Gastroesophageal sphincter (tissue), 3 donors: Measurements from ENCODE around the gene ETFB.

ENCODE experiments used
- CTCF ChIP-seq, 4 experiments: fragments of 200-600 bp in 2 of 4; fragments of 450-650 bp in 2 of 4; sonication (generic) in 1 of 4; IDR thresholded peaks; one replicate each; pipeline ENCODE4 v1.5.1; 2017 to 2019; ENCODE audit warnings: antibody characterized with exemption in 4 of 4, mild to moderate bottlenecking in 2 of 4, moderate library complexity in 2 of 4
- POLR2AphosphoS5 ChIP-seq: sonication (generic); formaldehyde crosslinking; IDR thresholded peaks from one replicate; pipeline ENCODE4 v1.6.1; 2017; ENCODE audit warnings: antibody characterized with exemption

- TF ChIP-seq CTCF (IDR thresholded peaks at IDR 0.05) (no peak), POLR2AphosphoS5 (no peak)
Measured at GRCh38 chr19:51327066-51328001, 38.9 kb downstream of the ETFB start.
